Peyer's patch (tissue), 4 donors: ENCODE results near the gene RNF169. TPM values are rescaled to one million over a fixed set of nuclear protein-coding genes. Genes with fewer than 3 reads are reported as not detected.
"Not testable (repeated sequence)": the region's sequence is repeated elsewhere in the genome, so short reads cannot be mapped to it uniquely, and the experiment has no call there.

Experiments used
- DNase-seq, 3 donors: peaks; one replicate each; pipeline ENCODE4 v3.0.0-alpha.2; 2017 to 2019
- H3K27ac ChIP-seq, 4 donors: fragments of 200-600 bp; sonication (generic); one replicate each; pipeline ENCODE4 v1.5.1; 2016 to 2019
- H3K27me3 ChIP-seq, 2 donors: fragments of 200-600 bp; sonication (generic); one replicate each; pipeline ENCODE4 v1.5.1; 2019
- H3K36me3 ChIP-seq, 3 donors: fragments of 200-600 bp; sonication (generic); one replicate each; pipeline ENCODE4 v1.5.1; 2016 to 2019
- H3K4me1 ChIP-seq, 4 donors: fragments of 200-600 bp; sonication (generic); one replicate each; pipeline ENCODE4 v1.5.1; 2016 to 2019
- H3K4me3 ChIP-seq, 4 donors: fragments of 200-600 bp; sonication (generic); 1 replicate in 3 of 4; 2 replicates in 1 of 4; pipeline ENCODE4 v1.5.1; 2016 to 2019; ENCODE audit warnings: mild to moderate bottlenecking in 1 of 4
- H3K9me3 ChIP-seq, 4 donors: fragments of 200-600 bp; sonication (generic); one replicate each; pipeline ENCODE4 v1.5.1; 2016 to 2019; ENCODE audit warnings: mild to moderate bottlenecking in 1 of 4
- CTCF ChIP-seq, 6 experiments: fragments of 450-650 bp in 4 of 6; fragments of 200-600 bp in 2 of 6; sonication (generic) in 1 of 6; IDR thresholded peaks; one replicate each; pipeline ENCODE4 v1.5.1; 2017 to 2019; ENCODE audit warnings: antibody characterized with exemption in 6 of 6, mild to moderate bottlenecking in 3 of 6, moderate library complexity in 1 of 6
- POLR2A ChIP-seq, 2 donors: fragments of 450-650 bp; IDR thresholded peaks; one replicate each; pipeline ENCODE4 v1.5.1; 2017; ENCODE audit warnings: antibody characterized with exemption in 2 of 2, mild to moderate bottlenecking in 2 of 2, moderate library complexity in 2 of 2
- total RNA-seq, 4 donors: library from RNA; depleted of rRNA; stranded (reverse); fragments of >200 nt; gene quantifications; one replicate each; pipeline ENCODE4 v1.1.0, GENCODE V29; 2016

Gene RNF169
- total RNA-seq, 4 donors from 2014 or later = 14.2 to 33.8 (median 19.2) TPM

- Histone ChIP-seq H3K4me3 (no peak overlapping the region), H3K27ac (no peak overlapping the region), H3K4me1 (peaks cover 0 to 6% (median 0%) of the 10 kb centered on the region in 4 donors), H3K36me3 (peaks cover 0 to 35% (median 0%) of the 10 kb centered on the region in 3 donors), H3K27me3 (no peaks in the 10 kb centered on the region), H3K9me3 (peaks cover 0 to 11% (median 6%) of the 10 kb centered on the region in 4 donors)
- TF ChIP-seq CTCF (IDR thresholded peaks at IDR 0.05) = no peak
- TF ChIP-seq POLR2A (IDR thresholded peaks at IDR 0.05) = no peak
- DNase-seq = no peak
Observed at GRCh38 chr11:74824285-74824982, 75.8 kb downstream of the RNF169 start.

DNA sequence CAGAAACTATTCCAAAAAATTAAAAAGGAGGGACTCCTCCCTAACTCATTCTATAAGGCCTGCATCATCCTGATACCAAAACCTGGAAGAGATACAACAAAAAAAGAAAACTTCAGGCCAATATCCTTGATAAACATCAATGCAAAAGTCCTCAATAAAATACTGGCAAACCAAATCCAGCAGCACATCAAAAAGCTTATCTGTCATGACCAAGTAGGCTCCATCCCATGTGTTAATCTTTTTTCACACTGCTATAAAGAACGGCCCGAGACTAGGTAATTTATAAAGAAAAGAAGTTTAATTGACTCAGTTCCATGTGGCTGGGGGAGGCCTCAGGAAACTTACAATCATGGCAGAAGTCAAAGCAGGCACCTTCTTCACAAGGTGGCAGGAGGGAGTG lies 76.9 kb downstream of the RNF169 start:
- H3K27me3 ChIP-seq, H3K4me3 ChIP-seq, DNase-seq, H3K27ac ChIP-seq, H3K4me1 ChIP-seq: not testable (repeated sequence)
- Histone ChIP-seq H3K36me3 (peaks cover 0 to 25% (median 0%) of the 10 kb centered on the region in 3 donors), H3K9me3 (peaks cover 0 to 11% (median 6%) of the 10 kb centered on the region in 4 donors)

GRCh38 chr11:74826901-74827300 lies 78.3 kb downstream of the RNF169 start:
- no peak for TF ChIP-seq POLR2A (IDR thresholded peaks at IDR 0.05)
- TF ChIP-seq CTCF (IDR thresholded peaks at IDR 0.05) = no peak
- Histone ChIP-seq H3K4me1 (peaks cover 0 to 6% (median 0%) of the 10 kb centered on the region in 4 donors), H3K36me3 (peaks cover 0 to 25% (median 0%) of the 10 kb centered on the region in 3 donors), H3K27me3 (no peaks in the 10 kb centered on the region), H3K4me3 (no peak overlapping the region), H3K9me3 (peaks cover 0 to 11% (median 6%) of the 10 kb centered on the region in 4 donors), H3K27ac (no peak overlapping the region)
- DNase-seq = no peak

GRCh38 chr11:74837191-74837590 lies 88.5 kb downstream of the RNF169 start:
- H3K36me3 ChIP-seq = peaks cover 0 to 46% (median 0%) of the 10 kb centered on the region in 3 donors
- no peak overlapping the region for H3K4me3 ChIP-seq
- no peaks in the 10 kb centered on the region for H3K4me1 ChIP-seq
- H3K27me3 ChIP-seq = no peaks in the 10 kb centered on the region
- no peak overlapping the region for H3K27ac ChIP-seq
- no peak for DNase-seq
- no peaks in the 10 kb centered on the region for H3K9me3 ChIP-seq
- no peak for TF ChIP-seq CTCF (IDR thresholded peaks at IDR 0.05)
- no peak for TF ChIP-seq POLR2A (IDR thresholded peaks at IDR 0.05)

DNA sequence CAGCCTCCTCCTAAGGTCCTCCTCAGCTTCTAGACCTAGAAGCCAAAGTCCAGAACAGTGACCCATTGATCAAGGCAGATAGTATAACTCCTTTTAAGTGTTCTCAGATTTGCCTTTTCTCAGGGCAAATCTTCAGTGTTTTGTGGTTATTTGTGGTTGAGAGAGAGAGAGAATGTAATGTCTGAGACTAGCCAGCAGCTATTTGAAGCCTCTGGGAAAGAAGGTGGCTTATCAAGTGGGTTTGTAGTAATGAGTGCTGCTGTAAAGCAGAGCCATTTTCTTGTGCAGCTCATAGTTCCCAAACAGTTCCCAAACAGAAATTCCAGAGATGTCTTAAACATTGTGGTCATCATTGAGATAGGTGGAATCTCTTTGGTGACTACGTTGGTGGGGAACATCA lies 89.5 kb downstream of the RNF169 start:
- no peak overlapping the region for H3K27ac ChIP-seq
- no peak overlapping the region for H3K4me3 ChIP-seq
- no peak for DNase-seq
- H3K4me1 ChIP-seq = no peaks in the 10 kb centered on the region
- H3K9me3 ChIP-seq = no peaks in the 10 kb centered on the region
- TF ChIP-seq POLR2A (IDR thresholded peaks at IDR 0.05) (no peak), CTCF (IDR thresholded peaks at IDR 0.05) (no peak)
- peaks cover 0 to 56% (median 0%) of the 10 kb centered on the region in 3 donors for H3K36me3 ChIP-seq
- no peaks in the 10 kb centered on the region for H3K27me3 ChIP-seq

GRCh38 chr11:74839446-74839845 lies 90.8 kb downstream of the RNF169 start:
- no peaks in the 10 kb centered on the region for H3K4me1 ChIP-seq
- no peak overlapping the region for H3K4me3 ChIP-seq
- H3K9me3 ChIP-seq = no peaks in the 10 kb centered on the region
- TF ChIP-seq POLR2A (IDR thresholded peaks at IDR 0.05) (no peak), CTCF (IDR thresholded peaks at IDR 0.05) (no peak)
- H3K27ac ChIP-seq = no peak overlapping the region
- peaks cover 0 to 63% (median 0%) of the 10 kb centered on the region in 3 donors for H3K36me3 ChIP-seq
- DNase-seq = no peak
- no peaks in the 10 kb centered on the region for H3K27me3 ChIP-seq
